H1 (cell line): ENCODE results near the gene DYNC1H1. TPM values are rescaled to one million over a fixed set of nuclear protein-coding genes. Genes with fewer than 3 reads are reported as not detected.

Experiments used
- CTCF ChIA-PET: fragments of 300-600 bp; sonication (Branson Sonifier 250); formaldehyde crosslinking; loops from one replicate; lab custom pipeline; 2021; ENCODE audit not compliant: partially characterized antibody; lab: Charles Lee
- POLR2A ChIA-PET: fragments of 300-600 bp; sonication (Branson Sonifier 250); formaldehyde crosslinking; loops from one replicate; lab custom pipeline; 2021; ENCODE audit warnings: inconsistent platforms; ENCODE audit not compliant: partially characterized antibody; lab: Charles Lee
- DNase-seq, 2 experiments: peaks; one replicate each; pipeline versions ENCODE4 v3.0.0 to v3.0.0-alpha.2; 2010 to 2022; ENCODE audit warnings: low spot score in 2 of 2, low read depth in 1 of 2, mixed read lengths in 1 of 2
- FAIRE-seq: peaks from 2 replicates; lab custom pipeline; 2011; peaks lifted over from hg19 to GRCh38; lab: Jason Lieb, UNC
- H2AFZ ChIP-seq: 2 replicates; pipeline ENCODE4 v1.8.1; 2012; ENCODE audit warnings: low read length, inconsistent platforms
- H2AK5ac ChIP-seq: 2 replicates; pipeline ENCODE4 v1.6.1; 2013; ENCODE audit warnings: low read depth, low read length
- H2BK120ac ChIP-seq: replicated peaks from 2 replicates; pipeline ENCODE3; 2013; ENCODE audit warnings: low read depth, low read length, inconsistent platforms
- H2BK12ac ChIP-seq: 2 replicates; pipeline ENCODE4 v1.6.1; 2013; ENCODE audit warnings: low read depth, low read length
- H2BK15ac ChIP-seq: 2 replicates; pipeline ENCODE4 v1.6.1; 2013; ENCODE audit warnings: low read length
- H2BK20ac ChIP-seq: 2 replicates; pipeline ENCODE4 v1.6.1; 2013; ENCODE audit warnings: low read length
- H2BK5ac ChIP-seq: 2 replicates; pipeline ENCODE4 v1.6.1; 2013; ENCODE audit warnings: low read depth, low read length
- H3K14ac ChIP-seq: 2 replicates; pipeline ENCODE4 v1.6.1; 2013; ENCODE audit warnings: inconsistent platforms; ENCODE audit not compliant: insufficient read length
- H3K18ac ChIP-seq: 2 replicates; pipeline ENCODE4 v1.6.1; 2013; ENCODE audit warnings: low read length; ENCODE audit errors: extremely low read depth
- H3K23ac ChIP-seq: 2 replicates; pipeline ENCODE4 v1.6.1; 2013; ENCODE audit warnings: inconsistent platforms; ENCODE audit not compliant: insufficient read length
- H3K23me2 ChIP-seq: 2 replicates; pipeline ENCODE4 v1.6.1; 2013; ENCODE audit warnings: low read depth, low read length
- H3K27ac ChIP-seq: 2 replicates; pipeline ENCODE4 v1.6.1; 2011; ENCODE audit warnings: low read depth, low read length, inconsistent platforms
- H3K27me3 ChIP-seq, 4 experiments: replicated peaks in 1 of 4; 1 replicate in 1 of 4; 2 replicates in 3 of 4; pipeline versions ENCODE4 v1.6.1 to v1.8.1; 2011 to 2013; ENCODE audit warnings: low read length in 3 of 4, mild to moderate bottlenecking in 3 of 4, inconsistent platforms in 2 of 4, mixed read lengths in 2 of 4, moderate library complexity in 1 of 4; ENCODE audit not compliant: control insufficient read depth in 3 of 4, insufficient read depth in 3 of 4; ENCODE audit errors: extremely low read depth in 1 of 4
- H3K36me3 ChIP-seq, 4 experiments: 2 replicates each; pipeline versions ENCODE4 v1.6.1 to v1.8.1; 2011 to 2013; ENCODE audit warnings: mild to moderate bottlenecking in 4 of 4, low read length in 3 of 4, moderate library complexity in 2 of 4, control low read depth in 1 of 4, inconsistent platforms in 1 of 4; ENCODE audit not compliant: insufficient read depth in 4 of 4, control insufficient read depth in 2 of 4
- H3K4ac ChIP-seq: replicated peaks from 2 replicates; pipeline ENCODE3; 2013; ENCODE audit warnings: low read length, low read depth, mixed read lengths, inconsistent platforms; ENCODE audit not compliant: insufficient read length
- H3K4me1 ChIP-seq, 4 experiments: replicated peaks in 1 of 4; 1 replicate in 1 of 4; 2 replicates in 3 of 4; pipeline versions ENCODE4 v1.6.1 to v1.8.1; 2011 to 2013; ENCODE audit warnings: low read length in 3 of 4, inconsistent platforms in 2 of 4, mixed read lengths in 1 of 4; ENCODE audit not compliant: insufficient read depth in 4 of 4, control insufficient read depth in 3 of 4
- H3K4me2 ChIP-seq, 2 experiments: 2 replicates each; pipeline versions ENCODE4 v1.6.1 to v1.8.1; 2011 to 2013; ENCODE audit warnings: low read depth in 2 of 2, low read length in 2 of 2, control low read depth in 1 of 2, inconsistent platforms in 1 of 2, mild to moderate bottlenecking in 1 of 2; ENCODE audit not compliant: insufficient read depth in 1 of 2
- H3K4me3 ChIP-seq, 4 experiments: fragments of 200-600, 300-600 bp in 1 of 4; sonication (generic), shearing (Covaris generic), sonication (Bioruptor Twin) in 1 of 4; 2 replicates each; pipeline versions ENCODE4 v1.5.1 to v1.8.1; 2011 to 2016; ENCODE audit warnings: low read length in 4 of 4, low read depth in 3 of 4, control low read depth in 2 of 4, inconsistent platforms in 2 of 4, mild to moderate bottlenecking in 2 of 4, mixed read lengths in 1 of 4, moderate library complexity in 1 of 4; ENCODE audit not compliant: insufficient read depth in 2 of 4; ENCODE audit errors: extremely low read depth in 1 of 4
- H3K56ac ChIP-seq: replicated peaks from 2 replicates; pipeline ENCODE3; 2013; ENCODE audit warnings: low read depth, mild to moderate bottlenecking, mixed read lengths, low read length, inconsistent platforms; ENCODE audit not compliant: insufficient read length
- H3K79me1 ChIP-seq: 2 replicates; pipeline ENCODE4 v1.6.1; 2013; ENCODE audit warnings: low read depth, low read length, control low read depth
- H3K79me2 ChIP-seq, 2 experiments: 2 replicates each; pipeline versions ENCODE4 v1.6.1 to v1.8.1; 2012 to 2013; ENCODE audit warnings: low read length in 2 of 2, mild to moderate bottlenecking in 2 of 2, inconsistent platforms in 1 of 2; ENCODE audit not compliant: insufficient read depth in 2 of 2, control insufficient read depth in 1 of 2
- H3K9ac ChIP-seq, 4 experiments: replicated peaks in 1 of 4; 1 replicate in 1 of 4; 2 replicates in 3 of 4; pipeline versions ENCODE4 v1.6.1 to v1.8.1; 2011 to 2013; ENCODE audit warnings: low read depth in 3 of 4, low read length in 3 of 4, control low read depth in 2 of 4, mild to moderate bottlenecking in 2 of 4, moderate library complexity in 2 of 4, inconsistent platforms in 1 of 4; ENCODE audit errors: extremely low read depth in 1 of 4
- H3K9me3 ChIP-seq, 2 experiments: 2 replicates each; pipeline versions ENCODE4 v1.6.1 to v1.8.1; 2012 to 2013; ENCODE audit warnings: mild to moderate bottlenecking in 2 of 2, moderate library complexity in 2 of 2, control low read depth in 1 of 2, inconsistent platforms in 1 of 2, low read depth in 1 of 2, low read length in 1 of 2, mixed read lengths in 1 of 2; ENCODE audit not compliant: insufficient read depth in 2 of 2
- H4K20me1 ChIP-seq, 2 experiments: replicated peaks in 1 of 2; 2 replicates each; pipeline versions ENCODE3 to v1.8.1; 2011 to 2013; ENCODE audit warnings: inconsistent platforms in 2 of 2, low read length in 2 of 2, mild to moderate bottlenecking in 1 of 2; ENCODE audit not compliant: insufficient read depth in 2 of 2, control insufficient read depth in 1 of 2
- H4K5ac ChIP-seq: 2 replicates; pipeline ENCODE4 v1.6.1; 2013; ENCODE audit warnings: low read length, low read depth, mixed read lengths, inconsistent platforms; ENCODE audit not compliant: insufficient read length
- H4K8ac ChIP-seq: 2 replicates; pipeline ENCODE4 v1.8.0; 2013; ENCODE audit warnings: mild to moderate bottlenecking, moderate library complexity, low read length, inconsistent platforms; ENCODE audit not compliant: insufficient read depth; ENCODE audit errors: extremely low read depth
- H4K91ac ChIP-seq: replicated peaks from 2 replicates; pipeline ENCODE3; 2013; ENCODE audit warnings: low read length, mixed read lengths, inconsistent platforms; ENCODE audit not compliant: insufficient read length
- CREB1 ChIP-seq: IDR thresholded peaks from 2 replicates; pipeline ENCODE4 v1.6.1; 2012; ENCODE audit warnings: inconsistent platforms
- HDAC6 ChIP-seq: IDR thresholded peaks from one replicate; pipeline ENCODE4 v1.7.1; 2012; ENCODE audit warnings: low read depth, mild to moderate bottlenecking, inconsistent platforms, low read length, moderate library complexity
- KDM4A ChIP-seq: IDR thresholded peaks from one replicate; pipeline ENCODE4 v1.7.1; 2012; ENCODE audit warnings: low read depth, mild to moderate bottlenecking, moderate library complexity, low read length, inconsistent platforms; ENCODE audit not compliant: severe bottlenecking
- PHF8 ChIP-seq: fragments of 200-600 bp; sonication (generic); conservative IDR thresholded peaks from 2 replicates; pipeline ENCODE4 v1.7.1; 2012; ENCODE audit warnings: low read depth, mild to moderate bottlenecking, inconsistent platforms, low read length, moderate library complexity
- POLR2A ChIP-seq, 2 experiments: IDR thresholded peaks; 1 replicate in 1 of 2; 2 replicates in 1 of 2; pipeline ENCODE4 v1.6.1; 2011; ENCODE audit warnings: low read depth in 2 of 2, low read length in 2 of 2, mild to moderate bottlenecking in 2 of 2; ENCODE audit errors: control extremely low read depth in 1 of 2
- WGBS, 2 experiments: shearing (Covaris generic) in 1 of 2; methylation state at CpG; one replicate each; pipeline versions ENCODE4 v1.1.6 to v1.1.7; 2013 to 2015; ENCODE audit warnings: low lambda C conversion rate in 2 of 2, mixed read lengths in 2 of 2, inconsistent platforms in 1 of 2, low coverage in 1 of 2, missing lambda C conversion rate in 1 of 2; ENCODE audit not compliant: insufficient replicate concordance in 2 of 2, insufficient coverage in 1 of 2, insufficient read length in 1 of 2; ENCODE audit errors: extremely low coverage in 1 of 2, missing lambda C conversion rate in 1 of 2; 5-methylcytosine and 5-hydroxymethylcytosine counted together
- polyA plus RNA-seq, 7 experiments: library from polyadenylated mRNA; depleted of rRNA in 3 of 7; stranded (reverse) in 5 of 7; unstranded in 2 of 7; fragments of >200 nt in 5 of 7; fragments of 200-250 nt in 2 of 7; gene quantifications; 1 replicate in 5 of 7; 2 replicates in 1 of 7; 4 replicates in 1 of 7; pipeline versions ENCODE4 v1.2.1 to v1.2.3, GENCODE V29; 2011 to 2013; ENCODE audit warnings: missing spikeins in 2 of 7, mixed read lengths in 2 of 7
- total RNA-seq: library from RNA; stranded (reverse); fragmentation: NEBNext Ultra II Directional; extraction: Animal tissue kit (Norgen Biotek cat#: 25700); gene quantifications from 2 replicates; pipeline ENCODE4 v1.2.1, GENCODE V29; 2021
- TF ChIP-seq, protein P1 (sequence below): IDR thresholded peaks from 2 replicates; pipeline ENCODE4 v1.6.1; 2012; ENCODE audit warnings: low read length, inconsistent platforms

DYNC1H1 gene
- total and polyA plus RNA-seq, 2 of the 8 experiments (the other 6 are each of a cell fraction or from before 2014, with no cell fraction given): 238 to 387 TPM

DNA sequence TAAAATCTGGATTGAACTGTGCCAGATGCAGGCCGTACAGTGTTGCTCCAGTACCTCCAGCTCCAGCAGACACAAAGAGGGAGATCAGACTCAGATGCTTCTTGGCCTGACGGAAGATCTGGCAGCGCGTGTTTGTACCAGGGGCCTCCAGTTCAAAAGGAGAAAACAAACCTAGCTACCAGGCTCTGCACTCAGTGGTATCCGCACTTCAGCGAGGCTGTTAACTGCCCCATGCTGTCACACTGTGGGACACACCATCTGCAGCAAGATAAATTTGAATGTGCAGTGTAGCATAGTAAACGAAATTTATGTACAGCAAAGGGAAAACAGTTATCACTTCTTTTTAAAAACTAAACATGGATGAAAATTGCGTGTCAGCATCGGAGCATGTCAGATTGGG, 5.1 kb downstream of the DYNC1H1 start:
- ChIA-PET CTCF (no interaction called here), POLR2A (no interaction called here)
- H3K14ac ChIP-seq: no peak overlapping the region
- H3K4me1 ChIP-seq: peaks cover 0 to 1% (median 0%) of the 10 kb centered on the region in 4 experiments; a peak in 1 of 7 replicates
- no peak overlapping the region for H4K8ac ChIP-seq
- peaks cover 36 to 93% of the 10 kb centered on the region in 2 experiments for H3K79me2 ChIP-seq
- no peak overlapping the region for H3K23ac ChIP-seq
- no peak overlapping the region for H3K18ac ChIP-seq
- TF ChIP-seq CREB1 (no peak), HDAC6 (no peak), PHF8 (no peak), KDM4A (no peak), POLR2A (IDR thresholded peaks at IDR 0.05; ENCODE audit: control extremely low read depth in 1 of 2, low read depth in 2 of 2, low read length in 2 of 2) (no peak)
- TF ChIP-seq, protein P1, sequence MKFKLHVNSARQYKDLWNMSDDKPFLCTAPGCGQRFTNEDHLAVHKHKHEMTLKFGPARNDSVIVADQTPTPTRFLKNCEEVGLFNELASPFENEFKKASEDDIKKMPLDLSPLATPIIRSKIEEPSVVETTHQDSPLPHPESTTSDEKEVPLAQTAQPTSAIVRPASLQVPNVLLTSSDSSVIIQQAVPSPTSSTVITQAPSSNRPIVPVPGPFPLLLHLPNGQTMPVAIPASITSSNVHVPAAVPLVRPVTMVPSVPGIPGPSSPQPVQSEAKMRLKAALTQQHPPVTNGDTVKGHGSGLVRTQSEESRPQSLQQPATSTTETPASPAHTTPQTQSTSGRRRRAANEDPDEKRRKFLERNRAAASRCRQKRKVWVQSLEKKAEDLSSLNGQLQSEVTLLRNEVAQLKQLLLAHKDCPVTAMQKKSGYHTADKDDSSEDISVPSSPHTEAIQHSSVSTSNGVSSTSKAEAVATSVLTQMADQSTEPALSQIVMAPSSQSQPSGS: no peak
- no peak overlapping the region for H2BK12ac ChIP-seq
- no peak overlapping the region for H3K27ac ChIP-seq
- no peaks in the 10 kb centered on the region for H3K9me3 ChIP-seq
- H2AFZ ChIP-seq: no peak overlapping the region
- no peak overlapping the region for H3K4ac ChIP-seq
- peaks cover 8% of the 10 kb centered on the region for H3K79me1 ChIP-seq
- H2BK15ac ChIP-seq: no peak overlapping the region
- no peaks in the 10 kb centered on the region for H3K27me3 ChIP-seq
- no peak overlapping the region for H3K4me2 ChIP-seq
- H4K91ac ChIP-seq: no peak overlapping the region
- H2AK5ac ChIP-seq: no peak overlapping the region
- peaks cover 0 to 4% (median 2%) of the 10 kb centered on the region in 4 experiments; a peak in 3 of 8 replicates for H3K36me3 ChIP-seq
- no peak for FAIRE-seq
- no peak overlapping the region for H2BK20ac ChIP-seq
- no peak overlapping the region for H3K56ac ChIP-seq
- H3K9ac ChIP-seq: no peak overlapping the region
- H2BK120ac ChIP-seq: no peak overlapping the region
- no peak for DNase-seq
- 86% methylated on average over 9 of the region's 9 CpGs; no CpG with 5 or more reads in 1 of the 2 experiments for WGBS, 2 experiments
- peaks cover 2 to 12% of the 10 kb centered on the region in 2 experiments for H4K20me1 ChIP-seq
- no peak overlapping the region for H4K5ac ChIP-seq
- peaks cover 2% of the 10 kb centered on the region for H3K23me2 ChIP-seq
- no peak overlapping the region for H3K4me3 ChIP-seq
- H2BK5ac ChIP-seq: no peak overlapping the region
